ENCODE data around the gene TATDN3.

The TATDN3 gene

GRCh38 chr1:212782422-212783154 is 9.1 kb upstream of the TATDN3 start:
- peak; percentile 26 to 49 for DNase-seq (ENCODE audit: low read depth in 1 of 2, low spot score in 1 of 2)
- in situ Hi-C loops (cut with HindIII; ENCODE audit: low pct_unique_long_range_greater_than_20kb, low sequenced_read_pairs), result no loop called here
- TF ChIP-seq JUND (IDR thresholded peaks at IDR 0.05; ENCODE audit: low read depth), result no peak

GRCh38 chr1:212783976-212784375 is 7.7 kb upstream of the TATDN3 start:
- in situ Hi-C loops (cut with HindIII; ENCODE audit: low pct_unique_long_range_greater_than_20kb, low sequenced_read_pairs), result no loop called here
- no peak for TF ChIP-seq JUND (IDR thresholded peaks at IDR 0.05; ENCODE audit: low read depth)
- DNase-seq (ENCODE audit: low read depth in 1 of 2, low spot score in 1 of 2), result no peak

GRCh38 chr1:212785871-212786270 is 5.8 kb upstream of the TATDN3 start:
- DNase-seq (ENCODE audit: low read depth in 1 of 2, low spot score in 1 of 2), result no peak
- in situ Hi-C loops (cut with HindIII; ENCODE audit: low pct_unique_long_range_greater_than_20kb, low sequenced_read_pairs), result no loop called here
- no peak for TF ChIP-seq JUND (IDR thresholded peaks at IDR 0.05; ENCODE audit: low read depth)

- TF ChIP-seq JUND (IDR thresholded peaks at IDR 0.05; ENCODE audit: low read depth), result no peak
- DNase-seq (ENCODE audit: low read depth in 1 of 2, low spot score in 1 of 2), result peak in 1 of 2 experiments; percentile 47
- in situ Hi-C loops (cut with HindIII; ENCODE audit: low pct_unique_long_range_greater_than_20kb, low sequenced_read_pairs), result no loop called here
These were observed 426 bp upstream of the TATDN3 start for GRCh38 chr1:212791261-212791675.

DNA sequence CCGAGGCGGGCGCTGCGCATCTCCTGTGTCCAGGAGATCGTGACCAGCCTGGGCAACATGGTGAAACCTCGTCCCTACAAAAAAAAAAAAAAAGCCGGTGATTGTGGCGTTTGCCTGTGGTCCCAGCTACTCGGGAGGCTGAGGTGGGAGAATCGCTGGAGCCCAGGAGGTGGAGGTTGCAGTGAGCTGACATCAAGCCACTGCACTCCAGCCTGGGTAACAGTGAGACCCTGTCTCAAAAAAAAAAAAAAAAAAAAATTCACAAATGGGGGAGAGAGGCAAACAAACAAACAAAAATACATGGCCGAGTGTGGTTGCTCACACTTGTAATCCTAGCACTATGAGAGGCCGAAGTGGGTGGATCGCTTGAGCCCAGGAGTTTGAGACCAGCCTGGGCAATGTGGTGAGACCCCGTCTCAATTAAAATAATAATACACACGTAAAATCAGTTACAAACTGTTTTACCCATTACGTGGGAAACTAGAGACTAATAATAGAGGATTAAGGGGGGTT is 758 bp downstream of the TATDN3 start:
- DNase-seq (ENCODE audit: low read depth in 1 of 2, low spot score in 1 of 2), result no peak
- in situ Hi-C loops (cut with HindIII; ENCODE audit: low pct_unique_long_range_greater_than_20kb, low sequenced_read_pairs), result no loop called here
- TF ChIP-seq JUND (IDR thresholded peaks at IDR 0.05; ENCODE audit: low read depth), result no peak

DNA sequence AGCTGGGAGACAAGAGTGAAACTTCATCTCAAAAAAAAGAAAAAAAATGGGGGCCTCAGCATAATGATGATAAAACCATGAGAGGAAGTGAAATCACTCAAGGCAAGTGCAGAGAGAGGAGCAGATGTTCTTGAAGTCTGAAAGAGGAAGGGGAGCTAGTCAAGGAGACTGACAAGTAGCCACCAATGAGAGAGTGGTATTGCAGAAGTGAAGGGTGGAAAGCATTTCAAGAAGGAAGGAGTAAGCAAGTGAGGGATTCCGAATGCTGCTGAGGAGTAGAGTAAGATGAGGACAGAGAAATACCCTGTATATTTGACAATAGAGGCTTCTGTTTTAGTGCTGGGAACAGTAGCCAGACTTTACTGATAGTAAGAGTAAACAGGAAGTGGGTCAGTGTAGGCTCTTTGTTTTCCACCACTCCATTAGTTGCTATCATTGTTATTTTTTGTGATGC is 2.9 kb downstream of the TATDN3 start:
- DNase-seq (ENCODE audit: low read depth in 1 of 2, low spot score in 1 of 2), result no peak
- in situ Hi-C loops (cut with HindIII; ENCODE audit: low pct_unique_long_range_greater_than_20kb, low sequenced_read_pairs), result no loop called here
- TF ChIP-seq JUND (IDR thresholded peaks at IDR 0.05; ENCODE audit: low read depth), result no peak

DNA sequence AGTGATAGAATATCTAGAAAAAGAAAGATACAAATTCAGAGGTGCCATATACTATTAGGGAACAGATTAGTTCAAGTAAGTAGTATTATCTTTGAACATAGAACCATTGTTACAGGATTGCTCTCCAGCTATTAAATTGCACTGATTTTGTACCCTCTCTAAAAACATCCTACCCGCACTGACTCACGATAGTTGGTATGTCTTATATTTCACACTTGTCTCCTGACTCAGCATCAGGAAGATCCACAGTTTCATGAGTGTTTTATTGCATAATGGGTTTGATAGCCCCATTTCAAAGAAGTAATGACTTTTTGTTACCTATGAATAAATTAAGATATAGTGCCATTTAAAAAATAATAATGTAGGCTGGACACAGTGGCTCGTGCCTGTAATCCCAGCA is 6.0 kb downstream of the TATDN3 start:
- no peak for TF ChIP-seq JUND (IDR thresholded peaks at IDR 0.05; ENCODE audit: low read depth)
- DNase-seq (ENCODE audit: low read depth in 1 of 2, low spot score in 1 of 2), result no peak
- in situ Hi-C loops (cut with HindIII; ENCODE audit: low pct_unique_long_range_greater_than_20kb, low sequenced_read_pairs), result no loop called here

DNA sequence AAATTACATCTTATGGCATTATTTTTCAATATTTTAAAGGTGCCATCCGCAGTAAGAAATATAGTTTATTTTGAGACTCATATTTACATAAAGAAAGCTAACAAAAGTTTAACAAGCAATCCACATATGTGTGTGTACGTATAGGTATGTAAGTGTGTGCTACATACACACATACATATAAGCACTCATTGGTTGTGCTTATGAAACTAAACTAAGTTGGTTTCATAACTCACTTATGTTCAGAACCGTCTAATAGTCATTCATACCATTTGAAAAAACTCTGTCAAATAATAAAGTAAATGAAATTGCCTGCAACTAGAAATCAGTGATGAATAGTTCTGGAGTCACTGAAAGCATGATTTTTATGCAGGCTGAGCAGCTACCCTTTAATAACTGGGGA is 14.1 kb downstream of the TATDN3 start:
- in situ Hi-C loops (cut with HindIII; ENCODE audit: low pct_unique_long_range_greater_than_20kb, low sequenced_read_pairs), result no loop called here
- no peak for DNase-seq (ENCODE audit: low read depth in 1 of 2, low spot score in 1 of 2)
- TF ChIP-seq JUND (IDR thresholded peaks at IDR 0.05; ENCODE audit: low read depth), result no peak

- in situ Hi-C loops (cut with HindIII; ENCODE audit: low pct_unique_long_range_greater_than_20kb, low sequenced_read_pairs), result no loop called here
- no peak for TF ChIP-seq JUND (IDR thresholded peaks at IDR 0.05; ENCODE audit: low read depth)
- peak in 1 of 2 experiments; percentile 66 for DNase-seq (ENCODE audit: low read depth in 1 of 2, low spot score in 1 of 2)
These were observed 23.0 kb downstream of the TATDN3 start for GRCh38 chr1:212814537-212815334.

DNA sequence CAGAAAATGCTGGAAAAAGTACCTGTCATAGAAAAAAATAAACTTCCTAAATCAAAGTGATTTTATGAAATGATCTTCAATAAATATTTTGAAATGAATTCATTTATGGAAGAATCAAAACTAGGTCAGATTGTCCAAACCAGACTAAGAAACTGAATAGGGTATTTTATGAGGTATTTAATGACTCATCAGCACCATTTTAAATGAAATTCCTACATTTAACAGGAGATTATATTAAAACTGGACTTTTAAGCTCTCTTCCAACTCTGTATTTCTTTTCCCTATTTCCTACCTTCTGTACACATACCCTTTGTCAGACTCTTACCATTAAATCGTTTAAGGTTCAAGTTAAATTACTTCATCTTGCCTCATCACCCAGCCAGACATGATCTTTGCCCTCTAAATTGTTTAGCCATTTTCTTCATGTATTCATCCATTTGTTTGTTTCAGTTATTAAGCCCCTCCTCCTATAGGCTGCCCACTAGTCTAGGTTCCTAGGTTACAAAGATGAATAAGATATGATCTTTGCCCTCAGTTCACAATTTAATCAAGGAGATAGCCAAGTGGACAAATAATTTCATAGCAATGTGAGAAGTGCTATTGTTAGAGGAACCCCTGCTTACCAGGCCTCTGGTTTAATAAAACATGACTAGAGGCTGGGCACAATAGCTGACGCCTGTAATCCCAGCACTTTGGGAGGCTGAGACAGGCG is 25.0 kb downstream of the TATDN3 start:
- DNase-seq (ENCODE audit: low read depth in 1 of 2, low spot score in 1 of 2), result no peak
- in situ Hi-C loops (cut with HindIII; ENCODE audit: low pct_unique_long_range_greater_than_20kb, low sequenced_read_pairs), result no loop called here
- TF ChIP-seq JUND (IDR thresholded peaks at IDR 0.05; ENCODE audit: low read depth), result no peak

GRCh38 chr1:212819726-212820125 is 28.0 kb downstream of the TATDN3 start:
- in situ Hi-C loops (cut with HindIII; ENCODE audit: low pct_unique_long_range_greater_than_20kb, low sequenced_read_pairs), result no loop called here
- DNase-seq (ENCODE audit: low read depth in 1 of 2, low spot score in 1 of 2), result no peak

DNA sequence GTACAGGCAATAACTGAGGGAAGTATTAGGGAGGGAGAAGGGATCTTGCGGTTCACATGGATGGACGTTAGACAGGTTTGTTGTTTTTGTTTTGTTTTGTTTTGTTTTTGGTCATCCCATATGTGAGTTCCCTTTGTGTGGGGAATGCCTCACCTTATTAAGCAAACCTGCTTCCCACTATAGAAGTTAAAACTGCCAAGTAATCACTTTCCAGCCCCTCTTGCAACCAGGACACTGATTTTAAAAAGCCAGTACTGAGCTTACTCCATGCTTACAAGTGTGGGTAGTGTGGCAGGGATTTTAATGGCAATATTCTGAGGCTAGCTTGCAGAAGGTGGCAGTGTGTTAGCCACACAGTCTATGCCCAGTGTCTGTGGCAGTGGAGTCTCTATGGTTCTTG is 29.3 kb downstream of the TATDN3 start:
- TF ChIP-seq JUND (IDR thresholded peaks at IDR 0.05; ENCODE audit: low read depth), result no peak
- DNase-seq (ENCODE audit: low read depth in 1 of 2, low spot score in 1 of 2), result no peak
- in situ Hi-C loops (cut with HindIII; ENCODE audit: low pct_unique_long_range_greater_than_20kb, low sequenced_read_pairs), result no loop called here

More at GRCh38 chr1:212819726-212820125, 28.0 kb downstream of the TATDN3 start:
- TF ChIP-seq JUND (IDR thresholded peaks at IDR 0.05; ENCODE audit: low read depth), result no peak
